GM20000 (cell line): ENCODE results near the gene IGSF21.

Experiments used
- DNase-seq: peaks from one replicate; pipeline ENCODE4 v3.0.0; 2012; ENCODE audit warnings: low spot score
- CTCF ChIP-seq: IDR thresholded peaks from 2 replicates; pipeline ENCODE4 v1.5.1; 2012; ENCODE audit warnings: mild to moderate bottlenecking, control low read depth; ENCODE audit errors: extremely low read depth, missing control alignments

Gene IGSF21

DNA sequence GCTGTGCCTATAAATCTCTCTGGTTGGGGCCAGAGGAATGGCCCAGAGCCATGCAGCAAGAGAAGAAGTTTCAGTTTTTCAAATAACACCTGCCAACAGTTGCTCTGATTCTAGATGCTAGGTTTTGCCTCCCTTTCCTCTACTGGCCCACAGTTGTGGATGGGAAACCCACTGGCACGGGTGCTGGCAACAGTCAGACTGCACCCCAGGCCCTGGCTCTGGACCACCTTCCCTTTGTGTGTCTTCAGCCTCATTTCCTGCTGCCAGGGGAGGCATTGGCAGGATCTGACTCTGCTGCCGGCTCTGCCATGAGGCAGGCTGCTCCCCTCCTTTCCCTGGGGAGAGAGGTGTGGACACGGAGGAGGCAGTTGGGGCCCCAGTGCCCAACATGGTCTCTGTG is 142.0 kb downstream of the IGSF21 start:
- no peak for DNase-seq
- TF ChIP-seq CTCF: no peak

GRCh38 chr1:18253093-18253492 is 145.5 kb downstream of the IGSF21 start:
- DNase-seq: no peak
- no peak for TF ChIP-seq CTCF

DNA sequence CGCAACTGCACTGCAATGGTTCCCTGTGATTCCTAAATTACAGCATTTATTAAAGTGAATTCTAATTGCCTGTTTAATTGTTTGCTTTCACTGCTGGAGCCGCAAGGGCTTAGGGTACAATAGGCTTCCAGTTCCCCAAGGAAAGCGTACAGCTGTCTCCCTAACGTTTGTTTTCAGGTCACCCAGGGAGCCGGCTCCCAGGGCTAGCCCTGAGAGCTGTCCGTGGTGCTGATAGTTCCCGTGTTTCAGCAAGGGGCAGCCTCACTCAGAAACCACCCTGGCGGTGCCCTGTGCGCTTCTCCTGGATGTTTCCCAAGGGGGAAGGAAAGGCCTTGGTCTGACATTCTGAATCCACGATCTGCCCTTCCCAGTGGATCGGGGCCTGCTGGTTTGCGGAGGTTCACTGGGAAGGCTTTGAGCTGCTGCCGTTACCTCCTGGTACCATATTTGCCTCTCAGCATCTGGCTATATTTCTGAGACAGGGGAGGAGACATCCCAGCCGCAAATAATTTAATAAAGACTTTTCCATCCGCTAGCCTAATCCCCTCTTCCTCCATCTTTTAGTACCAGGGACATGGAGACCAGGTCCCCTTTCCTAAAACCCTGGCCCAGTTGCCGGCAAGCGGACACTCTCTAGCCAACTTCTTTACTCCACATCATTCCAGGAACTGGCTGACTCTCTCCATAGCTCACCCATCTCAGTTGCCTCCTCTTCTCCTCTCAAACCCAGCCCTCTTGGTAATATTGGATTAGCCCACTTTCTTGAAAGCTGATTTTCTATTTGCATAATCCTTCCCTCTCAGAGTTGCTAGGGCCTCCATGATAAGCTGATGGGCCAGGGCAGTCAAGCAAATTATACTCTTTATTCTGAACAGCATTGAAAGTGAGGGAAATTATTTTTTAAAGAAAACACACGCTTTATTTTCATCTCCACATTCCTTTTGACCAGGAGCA is 149.0 kb downstream of the IGSF21 start:
- no peak for TF ChIP-seq CTCF
- peak; percentile 48 for DNase-seq

DNA sequence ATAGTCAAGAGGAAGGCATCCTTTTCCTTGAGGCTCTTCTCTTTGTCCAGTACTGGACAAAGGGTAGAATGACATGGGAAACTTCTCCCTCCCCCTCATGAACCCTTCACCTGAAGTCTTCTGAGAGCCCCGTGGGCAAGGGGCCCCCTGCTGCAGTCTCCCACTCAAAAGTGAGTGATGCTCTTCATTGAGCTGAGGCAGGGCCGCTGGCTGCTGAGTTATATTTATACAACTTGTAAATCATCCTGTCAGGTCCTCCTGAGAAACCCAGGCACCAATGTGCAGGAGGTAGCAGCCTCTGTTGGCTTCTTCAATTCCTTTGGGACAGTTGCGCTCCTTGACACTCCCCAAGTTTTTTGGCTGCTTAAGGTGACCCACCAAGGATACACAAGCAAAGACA is 150.2 kb downstream of the IGSF21 start:
- DNase-seq: no peak
- no peak for TF ChIP-seq CTCF

GRCh38 chr1:18261891-18262290 is 154.3 kb downstream of the IGSF21 start:
- no peak for DNase-seq
- no peak for TF ChIP-seq CTCF

- no peak for DNase-seq
- TF ChIP-seq CTCF: no peak
Observed at GRCh38 chr1:18262726-18263125, 155.1 kb downstream of the IGSF21 start.

GRCh38 chr1:18263547-18264120 is 156.0 kb downstream of the IGSF21 start:
- no peak for TF ChIP-seq CTCF
- no peak for DNase-seq
